Measurements from ENCODE around the gene POLR3K.

POLR3K gene

DNA sequence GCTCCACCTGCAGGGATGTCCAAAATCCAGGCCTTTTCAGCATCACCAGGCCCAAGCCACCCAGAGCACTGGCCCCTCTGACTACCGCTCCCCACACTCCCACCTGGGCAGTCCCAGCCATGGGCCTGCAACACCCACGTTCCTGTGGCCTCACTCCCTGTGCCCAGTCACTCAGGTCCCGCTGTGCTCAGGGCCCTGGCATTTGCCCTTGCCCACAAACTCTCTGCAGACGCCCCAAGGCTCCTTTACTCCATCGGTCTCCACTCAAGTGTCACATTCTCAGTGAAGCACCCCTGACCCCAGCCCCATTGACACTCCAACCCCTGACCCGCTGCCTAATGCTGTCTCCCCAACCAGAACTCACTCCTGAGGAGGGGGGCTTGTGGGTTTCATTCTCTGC lies 48.2 kb upstream of the POLR3K start:
- TF ChIP-seq ZNF560 (tag by site-specific recombination; IDR thresholded peaks at IDR 0.05; ENCODE audit: borderline replicate concordance) (no peak), ZNF354C (tag by site-specific recombination; IDR thresholded peaks at IDR 0.05; ENCODE audit: borderline replicate concordance, low read depth) (no peak), ZFP37 (tag by site-specific recombination; IDR thresholded peaks at IDR 0.05) (no peak), ZNF76 (tag by site-specific recombination; IDR thresholded peaks at IDR 0.05; ENCODE audit: borderline replicate concordance, low read depth) (no peak), YY1 (tag by site-specific recombination; IDR thresholded peaks at IDR 0.05) (no peak), ZNF670 (tag by site-specific recombination; IDR thresholded peaks at IDR 0.05; ENCODE audit: low read depth) (no peak), ZNF391 (tag by site-specific recombination; IDR thresholded peaks at IDR 0.05; ENCODE audit: borderline replicate concordance, low read depth) (no peak), RBAK (tag by site-specific recombination; IDR thresholded peaks at IDR 0.05) (no peak), ZNF830 (tag by site-specific recombination; IDR thresholded peaks at IDR 0.05; ENCODE audit: low read depth) (no peak), ZNF747 (tag by site-specific recombination; IDR thresholded peaks at IDR 0.05) (no peak)
- TF ChIP-seq, protein P1, sequence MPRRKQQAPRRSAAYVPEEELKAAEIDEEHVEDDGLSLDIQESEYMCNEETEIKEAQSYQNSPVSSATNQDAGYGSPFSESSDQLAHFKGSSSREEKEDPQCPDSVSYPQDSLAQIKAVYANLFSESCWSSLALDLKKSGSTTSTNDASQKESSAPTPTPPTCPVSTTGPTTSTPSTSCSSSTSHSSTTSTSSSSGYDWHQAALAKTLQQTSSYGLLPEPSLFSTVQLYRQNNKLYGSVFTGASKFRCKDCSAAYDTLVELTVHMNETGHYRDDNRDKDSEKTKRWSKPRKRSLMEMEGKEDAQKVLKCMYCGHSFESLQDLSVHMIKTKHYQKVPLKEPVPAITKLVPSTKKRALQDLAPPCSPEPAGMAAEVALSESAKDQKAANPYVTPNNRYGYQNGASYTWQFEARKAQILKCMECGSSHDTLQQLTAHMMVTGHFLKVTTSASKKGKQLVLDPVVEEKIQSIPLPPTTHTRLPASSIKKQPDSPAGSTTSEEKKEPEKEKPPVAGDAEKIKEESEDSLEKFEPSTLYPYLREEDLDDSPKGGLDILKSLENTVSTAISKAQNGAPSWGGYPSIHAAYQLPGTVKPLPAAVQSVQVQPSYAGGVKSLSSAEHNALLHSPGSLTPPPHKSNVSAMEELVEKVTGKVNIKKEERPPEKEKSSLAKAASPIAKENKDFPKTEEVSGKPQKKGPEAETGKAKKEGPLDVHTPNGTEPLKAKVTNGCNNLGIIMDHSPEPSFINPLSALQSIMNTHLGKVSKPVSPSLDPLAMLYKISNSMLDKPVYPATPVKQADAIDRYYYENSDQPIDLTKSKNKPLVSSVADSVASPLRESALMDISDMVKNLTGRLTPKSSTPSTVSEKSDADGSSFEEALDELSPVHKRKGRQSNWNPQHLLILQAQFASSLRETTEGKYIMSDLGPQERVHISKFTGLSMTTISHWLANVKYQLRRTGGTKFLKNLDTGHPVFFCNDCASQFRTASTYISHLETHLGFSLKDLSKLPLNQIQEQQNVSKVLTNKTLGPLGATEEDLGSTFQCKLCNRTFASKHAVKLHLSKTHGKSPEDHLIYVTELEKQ (tag by site-specific recombination; IDR thresholded peaks at IDR 0.05; ENCODE audit: borderline replicate concordance) = no peak
- H3K4me1 ChIP-seq (ENCODE audit: control insufficient read depth, insufficient read depth, low read length) = no peaks in the 10 kb centered on the region
- H3K4me3 ChIP-seq (ENCODE audit: low read depth, low read length) = no peak overlapping the region
- POLR2A ChIA-PET = no interaction called here
- no peak overlapping the region for H3K27ac ChIP-seq (ENCODE audit: extremely low read depth, low read depth, low read length)
- CTCF ChIA-PET = interaction anchor here (7.7 kb wide), 1 partner anchor 37 kb away, joined by 80 read pairs; no protein-coding TSS in a partner anchor
- peaks cover 0 to 38% of the 10 kb centered on the region in 2 experiments; a peak in 2 of 3 replicates for H3K36me3 ChIP-seq (ENCODE audit: control insufficient read depth in 2 of 2, insufficient read depth in 1 of 2, low read length in 2 of 2)
- H3K9me3 ChIP-seq (ENCODE audit: control insufficient read depth, insufficient read depth, low read depth, low read length) = no peaks in the 10 kb centered on the region

DNA sequence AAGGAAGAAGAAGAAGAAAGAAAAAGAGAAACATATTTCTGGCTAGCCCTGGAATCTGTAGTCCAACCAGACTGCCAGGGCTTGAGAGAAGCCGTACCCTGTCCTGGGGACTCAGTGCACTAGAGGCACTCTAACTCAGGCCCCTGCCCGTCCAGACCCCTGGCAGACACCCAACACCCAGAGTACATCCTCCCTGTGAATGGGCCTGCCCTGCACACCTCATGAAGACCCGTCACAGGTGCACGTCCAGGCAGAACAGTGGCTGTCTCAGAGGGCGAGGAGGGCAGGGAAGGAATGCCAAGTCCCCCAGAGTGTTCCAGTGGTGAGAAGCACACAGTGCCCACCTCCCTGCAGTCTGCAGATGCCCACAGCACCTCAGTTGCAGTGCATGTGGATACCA lies 47.6 kb upstream of the POLR3K start:
- H3K4me1 ChIP-seq (ENCODE audit: control insufficient read depth, insufficient read depth, low read length) = no peaks in the 10 kb centered on the region
- peaks cover 0 to 41% of the 10 kb centered on the region in 2 experiments; a peak in 2 of 3 replicates for H3K36me3 ChIP-seq (ENCODE audit: control insufficient read depth in 2 of 2, insufficient read depth in 1 of 2, low read length in 2 of 2)
- H3K9me3 ChIP-seq (ENCODE audit: control insufficient read depth, insufficient read depth, low read depth, low read length) = no peaks in the 10 kb centered on the region
- TF ChIP-seq ZNF658 (tag by site-specific recombination; IDR thresholded peaks at IDR 0.05) (no peak), ZNF600 (tag by site-specific recombination; IDR thresholded peaks at IDR 0.05) (0 out of 2 replicates have a peak, but pooled peaks have one; percentile 34)
- POLR2A ChIA-PET = no interaction called here
- H3K4me3 ChIP-seq (ENCODE audit: low read depth, low read length) = no peak overlapping the region
- CTCF ChIA-PET = interaction anchor here (7.7 kb wide), 1 partner anchor 36 kb away, joined by 80 read pairs; no protein-coding TSS in a partner anchor
- H3K27ac ChIP-seq (ENCODE audit: extremely low read depth, low read depth, low read length) = no peak overlapping the region

DNA sequence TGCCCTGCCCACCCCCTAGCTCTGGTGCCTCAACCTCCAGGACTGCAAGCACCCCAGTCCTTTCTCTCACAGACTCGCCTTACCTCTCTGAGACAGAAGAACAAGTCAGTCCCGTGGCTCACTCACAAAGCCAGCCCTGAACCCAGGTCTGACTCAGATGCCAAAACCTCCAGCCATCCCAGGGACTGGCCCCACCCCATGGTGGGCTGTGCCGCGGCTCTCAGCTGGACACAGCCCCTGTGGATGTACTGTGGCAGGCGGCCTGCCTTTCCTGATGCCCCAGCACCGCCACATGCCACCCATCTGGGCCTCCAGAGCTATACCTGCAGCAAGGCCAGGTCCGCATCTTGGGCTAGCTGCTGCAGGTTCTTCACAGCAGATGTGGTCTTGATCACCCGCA lies 44.4 kb upstream of the POLR3K start:
- no peaks in the 10 kb centered on the region for H3K9me3 ChIP-seq (ENCODE audit: control insufficient read depth, insufficient read depth, low read depth, low read length)
- H3K27ac ChIP-seq (ENCODE audit: extremely low read depth, low read depth, low read length) = no peak overlapping the region
- POLR2A ChIA-PET = no interaction called here
- H3K4me1 ChIP-seq (ENCODE audit: control insufficient read depth, insufficient read depth, low read length) = no peaks in the 10 kb centered on the region
- CTCF ChIA-PET = interaction anchor here (0.9 to 6.8 kb wide), 11 partner anchors 8 to 264 kb away, joined by 3 to 245 read pairs (median 14); partner anchors contain the start of gene HBQ1
- peak; percentile 12; the same call in 1 of the 2 replicates for TF ChIP-seq ZIC2 (tag by site-specific recombination; IDR thresholded peaks at IDR 0.05)
- no peak for TF ChIP-seq SCRT1 (tag by site-specific recombination; IDR thresholded peaks at IDR 0.05; ENCODE audit: borderline replicate concordance)
- no peak overlapping the region for H3K4me3 ChIP-seq (ENCODE audit: low read depth, low read length)
- peaks cover 0 to 37% of the 10 kb centered on the region in 2 experiments; a peak in 2 of 3 replicates for H3K36me3 ChIP-seq (ENCODE audit: control insufficient read depth in 2 of 2, insufficient read depth in 1 of 2, low read length in 2 of 2)

Data from HEK293 (cell line).